ENCODE measurements around the gene PRM3.
A peak's percentile ranks its signal among the peaks of the same experiment; 100 is the strongest.

Gene PRM3, protein sequence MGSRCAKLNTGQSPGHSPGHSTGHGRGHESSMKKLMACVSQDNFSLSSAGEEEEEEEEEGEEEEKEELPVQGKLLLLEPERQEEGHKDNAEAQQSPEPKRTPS

DNA sequence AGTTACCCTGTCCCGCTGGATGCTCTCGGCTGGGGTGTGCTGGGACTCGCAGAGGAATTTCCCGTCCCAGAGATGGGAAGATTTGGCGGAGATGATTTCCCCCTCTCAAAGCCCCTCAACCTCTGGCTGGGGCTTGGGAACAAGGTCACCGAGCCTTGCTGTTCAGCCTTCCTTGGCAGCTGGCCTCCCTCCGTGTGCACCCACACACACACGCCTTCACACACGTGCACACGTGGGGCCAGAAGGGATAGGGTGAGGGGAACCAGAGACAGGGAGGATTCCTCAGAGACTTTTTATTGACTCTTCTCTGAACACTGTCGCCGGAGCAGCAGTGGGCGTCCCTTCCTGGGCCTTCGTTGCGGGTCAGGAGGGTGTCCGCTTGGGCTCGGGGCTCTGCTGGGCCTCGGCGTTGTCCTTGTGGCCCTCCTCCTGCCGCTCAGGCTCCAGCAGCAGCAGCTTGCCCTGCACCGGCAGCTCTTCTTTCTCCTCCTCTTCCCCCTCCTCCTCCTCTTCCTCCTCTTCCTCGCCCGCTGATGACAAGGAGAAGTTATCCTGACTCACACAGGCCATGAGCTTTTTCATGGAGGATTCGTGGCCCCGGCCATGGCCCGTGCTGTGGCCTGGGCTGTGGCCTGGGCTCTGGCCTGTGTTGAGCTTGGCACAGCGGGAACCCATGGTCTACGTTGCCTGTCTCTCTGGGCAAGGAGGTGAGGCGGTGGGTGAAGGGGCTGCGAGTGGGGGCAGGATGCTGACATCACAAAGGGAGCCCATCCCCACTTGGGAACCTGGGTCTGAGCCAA, at the start of gene PRM3:
PRM3 (minus strand) TSS at position 709 of the 800 bp plus-strand sequence; CDS start at position 675, 34 bp downstream.
- DNase-seq: no peak

DNA sequence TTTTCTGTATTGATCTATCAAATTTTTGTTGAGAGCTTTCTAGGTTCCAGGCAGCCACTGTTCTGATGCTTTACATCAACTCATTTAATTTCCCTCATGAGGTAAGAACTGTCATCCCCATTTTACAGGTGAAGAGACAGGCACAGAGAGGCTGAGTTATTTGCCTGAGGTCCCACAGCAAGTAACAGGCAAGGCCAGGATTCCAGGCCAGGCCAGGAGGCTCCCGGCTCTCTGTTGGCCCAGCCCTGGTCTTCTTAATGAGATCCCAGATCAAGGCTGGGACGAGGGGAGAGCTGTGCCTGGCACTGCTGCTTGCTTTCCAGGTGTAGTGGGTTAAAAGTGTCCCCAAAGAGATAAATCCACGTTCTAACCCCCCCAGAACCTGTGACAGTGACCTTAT, 49.4 kb upstream of the PRM3 start:
- no peak for DNase-seq

DNA sequence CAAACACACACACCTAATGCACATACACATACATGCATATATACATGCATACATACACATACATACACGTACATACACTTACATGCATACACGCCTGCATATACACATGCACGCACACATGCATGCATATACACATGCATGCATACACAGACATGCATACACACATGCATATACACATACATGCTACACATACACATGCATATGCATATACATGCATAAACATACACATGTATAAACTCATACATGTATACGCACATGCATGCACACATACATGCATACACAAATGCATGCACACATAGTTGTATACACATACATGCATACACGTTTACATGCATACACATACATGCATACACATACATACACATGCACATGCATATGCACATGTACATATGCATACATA, 48.2 kb upstream of the PRM3 start:
- DNase-seq: no peak

DNA sequence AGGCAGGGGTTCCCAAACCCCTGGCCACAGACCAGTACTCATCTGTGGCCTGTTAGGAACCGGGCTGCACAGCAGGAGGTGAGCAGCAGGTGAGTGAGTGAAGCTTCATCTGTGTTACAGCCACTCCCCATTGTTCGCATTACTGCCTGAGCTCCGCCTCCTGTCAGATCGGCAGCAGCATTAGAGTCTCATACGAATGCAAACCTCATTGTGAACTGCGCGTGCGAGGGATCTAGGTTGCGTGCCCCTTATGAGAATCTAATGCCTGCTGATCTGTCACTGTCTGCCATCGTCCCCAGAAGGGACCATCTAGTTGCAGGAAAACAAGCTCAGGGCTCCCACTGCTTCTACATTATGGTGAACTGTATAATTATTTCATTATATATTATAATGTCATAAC, 46.7 kb upstream of the PRM3 start:
- no peak for DNase-seq

DNA sequence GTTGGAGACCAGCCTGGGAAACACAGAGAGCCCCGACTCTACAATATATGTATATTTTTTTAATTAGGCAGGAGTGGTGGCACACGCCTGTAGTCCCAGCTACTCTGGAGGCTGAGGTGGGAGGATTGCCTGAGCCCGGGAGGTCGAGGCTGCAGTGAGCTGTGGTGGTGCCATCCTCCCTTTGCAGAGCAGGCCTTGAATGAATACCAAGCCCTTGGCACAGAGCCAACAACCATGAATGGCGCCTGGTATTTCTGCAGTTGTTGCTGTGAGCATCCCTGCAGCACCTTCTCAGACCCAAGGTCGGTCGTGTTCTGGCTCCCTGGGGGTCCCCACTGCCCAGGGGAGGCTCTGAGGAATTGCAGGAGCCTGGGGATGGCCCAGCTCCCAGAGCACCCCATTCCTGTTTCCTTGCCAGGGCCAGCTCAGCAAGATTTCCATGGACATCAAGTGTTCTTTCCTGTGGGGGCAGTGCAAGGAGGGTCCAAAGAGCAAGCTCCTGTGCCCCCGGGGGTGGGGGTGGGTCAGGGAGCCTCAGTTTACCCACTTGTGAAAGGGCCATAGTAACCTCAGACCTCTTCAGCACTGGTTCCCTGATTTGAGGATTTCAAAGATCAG, 46.2 kb upstream of the PRM3 start:
- DNase-seq: no peak

DNA sequence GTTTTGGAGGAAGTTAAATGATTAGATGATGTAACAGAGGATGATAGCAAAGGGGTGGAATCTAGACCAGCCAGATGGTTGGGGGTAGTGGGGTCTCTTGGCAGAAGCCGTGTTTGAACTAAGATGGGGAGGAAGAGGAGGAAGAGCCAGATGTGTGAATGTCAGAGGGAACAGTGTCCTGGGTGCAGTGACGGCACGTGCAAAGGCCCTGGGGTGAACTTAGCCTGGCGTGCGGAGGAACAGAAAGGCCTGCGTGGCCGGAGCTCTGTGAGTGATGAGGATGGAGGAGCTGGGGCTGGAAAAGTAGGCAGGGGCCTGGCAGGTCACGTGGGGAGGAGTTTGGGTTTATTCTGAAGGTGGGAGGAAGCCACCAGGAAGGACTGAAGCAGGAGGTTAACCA, 45.4 kb upstream of the PRM3 start:
- no peak for DNase-seq

DNA sequence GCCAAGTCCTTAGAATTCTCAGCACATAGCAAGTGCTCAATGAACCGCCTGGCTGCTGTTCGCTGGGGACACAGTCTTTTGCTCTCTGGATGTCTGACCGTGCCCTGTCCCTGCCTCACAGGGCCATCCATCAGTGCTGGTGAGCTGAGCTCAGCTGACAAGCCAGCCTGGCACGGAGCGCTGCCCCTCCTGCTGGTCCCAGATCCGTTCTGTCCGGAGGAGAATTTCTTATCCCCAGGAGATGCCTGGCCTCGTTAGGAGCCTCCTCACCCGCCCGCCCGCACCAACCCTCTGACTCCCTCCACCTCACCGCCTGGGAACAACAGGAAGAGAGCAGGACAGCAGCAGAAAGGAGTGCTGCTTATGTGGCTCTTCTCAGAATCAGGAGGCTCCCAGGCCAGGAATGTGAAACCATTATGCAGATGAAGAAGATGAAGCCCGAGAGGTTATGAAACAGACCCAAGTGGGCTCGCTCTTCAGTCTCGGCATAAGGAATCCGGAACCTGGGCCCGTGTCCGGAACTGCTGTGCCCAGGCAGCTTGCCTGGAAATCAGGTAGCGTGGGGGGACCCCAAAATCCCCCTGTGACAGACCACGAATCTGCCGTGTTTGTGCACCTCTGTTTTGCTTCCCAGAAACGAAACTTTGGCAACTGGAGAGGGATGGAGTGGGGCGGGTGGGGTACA, 43.0 kb upstream of the PRM3 start:
- DNase-seq: no peak

DNA sequence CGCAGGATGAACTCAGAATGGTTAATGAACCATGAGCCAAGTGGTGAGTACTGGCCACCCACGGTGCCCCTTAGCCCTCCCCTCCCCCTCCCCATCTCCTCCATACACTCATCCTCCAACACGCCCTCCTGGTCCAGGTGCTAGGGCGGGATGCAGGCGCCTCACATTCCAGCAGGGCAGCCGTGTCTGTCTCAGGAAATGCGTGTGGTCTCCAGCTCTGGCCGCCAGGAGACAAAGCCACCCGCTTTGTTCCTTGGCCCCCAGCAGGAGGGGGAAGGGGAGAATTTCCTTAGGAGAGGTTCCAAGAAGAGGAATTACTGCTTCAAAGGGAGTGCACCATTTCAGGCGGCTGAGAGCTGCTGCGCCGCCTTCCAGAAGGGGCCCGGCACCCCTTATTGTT, 42.1 kb upstream of the PRM3 start:
- DNase-seq: no peak

DNA sequence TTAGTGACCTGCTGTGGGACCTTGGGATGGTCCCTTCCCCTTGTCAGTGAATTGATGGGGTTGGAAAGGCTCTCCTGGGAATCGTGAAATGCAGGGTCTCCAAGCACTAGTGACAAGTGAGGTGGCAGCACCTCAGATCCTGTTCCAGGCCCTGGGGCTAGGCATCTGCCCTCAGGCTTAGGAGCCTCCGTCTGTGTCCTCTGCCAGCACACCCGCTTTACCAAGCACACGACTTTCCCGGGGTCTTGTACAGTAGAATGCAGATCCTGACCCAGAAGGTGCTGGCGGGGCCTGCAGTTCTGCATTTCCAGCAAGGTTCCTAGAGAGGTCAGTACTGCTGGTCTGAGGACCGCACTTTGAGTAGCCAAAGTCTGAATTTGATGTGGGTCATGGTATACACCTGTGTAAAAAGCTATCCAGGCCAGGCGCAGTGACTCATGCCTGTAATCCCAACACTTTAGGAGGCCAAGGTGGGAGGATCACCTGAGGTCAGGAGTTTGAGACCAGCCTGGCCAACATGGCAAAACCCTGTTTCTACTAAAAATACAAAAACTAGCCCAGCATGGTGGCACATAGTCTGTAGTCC, 41.0 kb upstream of the PRM3 start:
- DNase-seq: no peak

DNA sequence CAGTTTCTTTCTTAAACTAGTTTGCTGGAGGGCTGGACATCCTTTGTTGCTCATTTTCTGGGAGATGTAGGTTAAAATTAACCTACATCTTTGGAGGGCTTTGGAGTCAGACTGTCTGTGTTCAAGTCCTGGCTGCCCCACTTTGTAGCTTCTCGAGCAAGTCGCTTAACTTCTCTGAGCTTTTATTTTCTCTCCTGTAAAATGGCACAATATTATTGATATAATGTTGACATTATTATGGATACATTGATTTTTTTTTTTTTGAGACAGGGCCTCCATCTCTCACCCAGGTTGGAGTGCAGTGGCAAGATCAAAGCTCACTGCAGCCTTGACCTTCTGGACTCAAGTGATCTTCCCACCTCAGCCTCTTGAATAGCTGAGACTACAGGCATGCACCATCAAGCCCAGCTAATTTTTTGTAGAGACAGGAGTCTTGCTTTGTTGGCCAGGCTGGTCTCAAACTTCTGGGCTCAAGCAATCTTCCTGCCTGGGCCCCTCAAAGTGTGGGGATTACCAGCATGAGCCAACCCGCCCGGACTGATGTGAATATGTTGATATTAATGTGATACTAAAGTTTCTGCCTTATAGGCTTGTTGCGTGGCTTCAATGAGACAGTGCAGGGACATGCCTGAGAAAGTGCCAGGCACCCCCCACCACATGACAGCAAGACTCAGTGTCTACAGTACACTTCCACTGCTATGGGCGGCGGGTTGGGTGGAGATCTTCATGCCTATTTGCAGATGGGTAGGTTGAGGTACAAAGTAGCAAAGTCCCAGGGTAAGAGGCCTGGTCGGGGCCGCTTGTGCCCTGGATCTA, 40.3 kb upstream of the PRM3 start:
- no peak for DNase-seq

DNA sequence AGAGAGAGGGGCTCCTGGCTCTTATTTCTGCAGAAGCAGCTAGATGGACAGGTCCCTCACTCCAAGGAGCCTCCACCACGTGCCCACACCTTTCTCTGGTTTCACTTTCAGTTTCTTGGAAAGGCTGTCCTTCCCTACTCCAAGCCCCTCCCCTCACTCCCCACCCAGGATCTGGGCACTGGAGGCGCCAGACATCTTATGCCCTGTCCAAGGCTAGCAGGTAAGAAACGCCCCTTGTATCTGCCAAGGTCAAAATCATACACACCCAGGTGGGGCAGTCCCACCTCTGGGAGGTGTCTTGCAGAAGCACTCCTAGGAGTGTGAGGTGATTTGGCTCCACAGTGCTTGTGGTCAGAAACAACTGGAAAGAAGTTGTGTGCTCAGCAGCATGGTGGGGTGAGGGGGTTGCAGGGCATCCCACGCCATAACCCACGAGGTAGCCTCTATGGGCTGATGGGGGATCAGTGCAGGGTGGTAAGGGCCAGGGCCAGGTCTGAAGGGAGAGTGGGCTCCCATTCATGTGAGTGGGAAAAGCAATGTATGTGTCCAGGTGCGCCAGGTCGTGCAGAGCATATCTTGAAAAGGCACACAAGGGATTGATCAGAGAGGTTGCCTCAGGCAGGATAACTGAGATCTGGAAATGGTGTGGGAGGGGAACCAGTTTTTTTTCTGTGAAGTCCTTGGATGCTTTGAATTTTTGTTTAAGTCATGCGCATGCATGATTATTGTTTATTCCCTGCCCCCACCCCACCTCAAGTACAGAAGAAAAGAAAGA, 39.5 kb upstream of the PRM3 start:
- no peak for DNase-seq

DNA sequence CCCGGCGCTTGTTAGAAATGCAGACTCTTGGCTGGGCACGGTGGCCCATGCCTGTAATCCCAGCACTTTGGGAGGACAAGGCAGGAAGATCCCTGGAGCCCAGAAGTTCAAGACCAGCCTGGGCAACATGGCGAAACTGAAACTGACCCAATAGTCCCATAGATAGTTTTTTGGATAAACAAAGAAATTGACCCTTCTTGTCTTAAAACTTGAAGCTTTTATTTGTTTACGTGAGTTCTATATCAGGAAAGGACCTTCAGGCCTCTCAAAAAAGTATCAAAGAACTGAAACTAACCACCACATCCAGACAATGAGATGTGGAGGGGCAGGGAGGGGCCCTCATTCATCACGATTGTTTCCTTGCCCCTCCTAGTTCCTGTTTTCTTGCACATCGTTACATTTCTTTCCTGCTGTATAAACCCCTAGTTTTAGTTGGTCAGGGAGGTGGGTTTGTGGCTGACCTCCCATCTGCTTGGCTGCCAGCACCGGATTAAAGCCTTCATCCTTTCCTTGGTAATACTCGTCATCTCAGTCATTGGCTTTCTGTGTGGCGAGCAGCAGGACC, 37.6 kb upstream of the PRM3 start:
- DNase-seq: peak; percentile 29

DNA sequence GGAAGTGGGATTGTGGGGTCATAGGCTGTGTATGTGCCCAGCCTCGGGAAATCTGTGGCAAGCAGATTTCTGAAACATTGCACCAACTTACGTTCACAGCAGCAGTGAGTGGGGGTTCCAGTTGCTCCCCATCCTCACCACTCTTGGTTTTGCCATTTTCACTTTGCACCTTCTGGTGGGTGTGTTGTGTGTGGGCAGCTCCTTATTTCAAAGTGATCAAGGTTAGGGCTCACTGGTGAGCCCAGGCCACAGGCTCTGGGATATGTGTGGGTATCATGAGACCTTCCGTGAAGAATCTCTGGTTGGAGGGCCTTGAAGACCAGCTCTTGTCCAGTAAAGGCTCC, 37.2 kb upstream of the PRM3 start:
- no peak for DNase-seq

DNA sequence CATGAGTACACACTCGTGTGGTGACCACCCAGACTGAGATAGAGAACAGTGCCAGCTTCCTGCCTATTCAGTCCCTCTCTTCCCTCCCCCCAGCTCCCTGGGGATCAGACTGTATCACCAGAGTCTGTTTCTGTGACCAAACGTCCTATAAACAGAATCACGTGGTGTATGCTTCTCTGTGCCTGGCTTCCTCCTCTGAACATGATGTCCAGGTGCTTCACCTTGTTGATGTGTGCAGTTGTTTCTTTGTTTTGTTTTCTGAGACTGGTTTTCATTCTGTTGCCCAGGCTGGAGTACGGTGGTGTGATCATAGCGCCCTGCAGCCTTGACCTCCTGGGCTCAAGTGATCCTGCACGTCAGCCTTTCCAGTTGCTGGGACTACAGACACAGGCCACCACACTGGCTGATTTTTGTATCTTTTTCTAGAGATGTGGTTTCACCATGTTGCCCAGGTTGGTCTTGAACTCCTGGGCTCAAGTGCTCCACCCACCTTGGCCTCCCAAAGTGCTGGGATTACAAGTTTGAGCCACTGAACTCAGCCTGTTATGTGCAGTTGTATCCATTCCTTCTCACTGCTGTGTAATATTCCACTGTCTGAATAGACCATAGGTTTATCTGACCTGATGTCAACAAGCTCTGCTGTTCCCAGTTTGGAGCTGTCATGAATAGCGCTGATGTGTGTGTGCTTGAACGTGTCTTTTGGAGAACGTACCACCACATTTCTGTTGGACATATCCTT, 36.6 kb upstream of the PRM3 start:
- DNase-seq: no peak

DNA sequence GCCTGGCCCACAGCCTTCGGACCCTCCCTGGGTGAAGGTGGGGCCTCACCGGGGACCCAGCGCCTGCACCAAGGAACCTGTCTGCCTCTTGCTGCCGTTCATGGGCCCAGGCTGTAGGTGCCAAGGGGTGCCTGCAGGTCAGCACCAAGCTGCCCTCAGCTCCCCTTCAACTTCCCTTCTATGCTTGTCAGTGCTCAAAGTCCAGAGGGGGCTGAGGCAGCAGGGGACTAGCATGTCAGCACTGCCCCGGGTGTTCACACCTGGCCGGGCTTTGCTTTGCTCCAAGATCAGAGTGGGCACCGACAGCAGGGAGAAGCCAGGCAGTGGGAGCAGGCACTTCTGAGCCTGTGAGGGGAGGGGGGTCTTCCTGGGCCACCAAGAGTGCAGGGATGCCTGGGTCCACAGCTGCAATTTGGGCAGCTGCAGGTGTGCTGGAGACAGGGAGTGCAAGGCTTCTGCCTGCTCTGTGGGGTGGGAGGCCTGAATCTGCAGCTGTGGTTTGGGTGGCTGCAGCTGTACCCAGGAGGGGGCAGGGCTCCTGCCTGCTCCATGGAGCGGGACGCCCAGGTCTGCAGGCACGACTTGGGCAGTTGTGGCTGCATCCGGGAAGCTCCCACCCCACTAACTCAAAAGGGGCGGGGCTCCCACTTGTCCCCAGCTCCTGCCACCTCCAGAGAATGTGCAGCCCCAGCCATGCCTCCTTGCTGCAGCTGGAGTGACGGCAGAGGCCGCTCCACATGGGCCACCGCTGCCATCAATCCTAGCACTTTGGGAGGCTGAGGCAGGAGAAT, 35.3 kb upstream of the PRM3 start:
- DNase-seq: no peak

DNA sequence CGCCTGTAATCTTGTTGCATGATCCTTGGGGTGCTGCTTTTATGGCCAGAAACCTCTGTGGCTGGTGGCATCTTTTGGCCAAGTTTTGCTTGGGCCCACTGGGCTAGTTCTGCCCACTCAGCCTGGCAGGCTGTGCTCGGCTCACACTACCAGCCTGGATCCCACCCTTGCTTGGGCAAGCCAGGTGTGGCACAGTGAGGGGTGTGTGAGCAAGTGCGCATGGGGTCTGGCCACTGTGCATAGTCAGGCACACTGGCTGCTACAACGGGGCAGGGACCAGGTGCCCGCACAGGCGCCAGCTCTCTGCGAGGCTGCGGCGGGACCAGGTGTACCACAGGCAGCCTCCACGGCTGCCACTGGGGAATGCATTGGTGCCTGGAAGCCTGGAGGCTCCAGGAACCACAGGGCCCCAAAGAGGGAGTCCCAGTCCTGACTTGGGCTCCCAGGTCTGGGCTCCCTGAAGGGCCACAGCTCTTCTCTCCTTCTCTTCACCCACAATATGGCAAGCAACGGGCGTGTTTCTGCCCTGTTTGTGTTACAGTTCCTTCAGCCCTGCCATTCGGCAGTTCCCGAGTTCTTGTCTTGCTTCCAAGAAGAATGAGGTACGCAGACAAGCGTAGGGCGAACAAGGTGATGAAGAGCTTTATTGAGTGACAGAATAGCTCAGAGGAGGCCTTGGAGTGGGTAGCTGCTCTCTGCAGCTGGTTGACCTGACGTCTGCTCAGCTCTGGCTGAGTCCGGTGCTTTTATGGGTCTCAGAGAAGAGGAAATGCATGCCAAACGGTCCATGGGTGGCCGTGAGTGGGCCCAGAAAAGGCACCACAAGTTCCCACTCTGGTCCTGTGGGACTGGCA, 34.4 kb upstream of the PRM3 start:
- DNase-seq: no peak

DNA sequence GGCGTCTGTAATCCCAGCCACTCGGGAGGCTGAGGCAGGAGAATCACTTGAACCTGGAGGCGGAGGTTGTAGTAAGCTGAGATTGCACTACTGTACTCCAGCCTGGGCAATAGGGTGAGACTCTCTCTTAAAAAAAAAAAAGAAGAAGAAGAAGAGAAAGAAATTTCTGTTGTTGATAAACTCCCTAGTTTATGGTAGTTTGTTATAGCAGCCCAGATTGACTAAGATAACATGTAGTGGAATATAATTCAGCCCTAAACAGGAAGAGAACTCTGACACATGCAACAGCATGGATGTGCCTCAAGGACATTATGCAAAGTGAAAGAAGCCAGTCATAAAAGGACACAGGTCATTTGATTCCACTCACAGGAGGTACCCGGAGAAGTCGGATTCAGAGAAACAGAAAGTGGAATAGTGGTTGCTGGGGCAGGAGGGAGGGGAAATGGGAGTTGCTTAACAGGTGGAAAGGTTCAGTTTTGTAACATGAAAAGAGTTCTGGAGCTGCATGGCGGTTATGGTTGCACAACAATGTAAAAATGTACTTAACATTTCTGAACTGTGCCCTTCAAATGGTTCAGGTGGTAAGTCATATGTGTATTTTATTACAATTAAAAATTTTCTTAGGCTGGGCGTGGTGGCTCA, 33.7 kb upstream of the PRM3 start:
- peak; percentile 56 for DNase-seq

DNA sequence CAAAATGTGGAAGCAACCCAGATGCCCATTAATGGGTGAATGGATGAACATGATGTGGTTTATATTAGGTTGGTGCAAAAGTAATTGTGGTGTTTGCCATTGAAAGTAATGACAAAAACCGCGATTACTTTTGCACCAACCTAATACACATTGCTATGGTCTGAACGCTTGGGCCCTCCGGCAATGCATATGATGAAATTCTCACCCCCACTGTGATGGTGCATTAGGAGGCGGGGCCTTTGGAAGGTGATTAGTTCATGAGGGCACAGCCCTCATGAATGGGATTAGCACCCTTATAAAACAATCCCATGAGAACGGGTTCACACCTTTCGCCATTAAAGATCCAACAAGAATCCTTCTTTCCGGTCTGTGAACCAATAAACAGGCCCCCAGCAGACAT, 33.0 kb upstream of the PRM3 start:
- no peak for DNase-seq
